Gastrocnemius medialis (tissue), 4 donors: Measurements from ENCODE around the gene PID1. TPM values are rescaled to one million over a fixed set of nuclear protein-coding genes. Genes with fewer than 3 reads are reported as not detected.

Experiments
- ATAC-seq, 2 donors: fragments of 150-250 bp; one replicate each; pipeline ENCODE4 v1.9.1; 2016
- DNase-seq, 2 donors: peaks; one replicate each; pipeline ENCODE4 v3.0.0-alpha.2; 2019
- H3K27ac ChIP-seq, 4 donors: fragments of 200-600 bp; sonication (generic); 1 replicate in 1 of 4; 2 replicates in 3 of 4; pipeline ENCODE4 v1.5.1; 2016 to 2018; ENCODE audit warnings: mild to moderate bottlenecking in 2 of 4, moderate library complexity in 1 of 4
- H3K27me3 ChIP-seq, 3 donors: fragments of 200-600 bp; sonication (generic) in 2 of 3; 1 replicate in 1 of 3; 2 replicates in 2 of 3; pipeline versions ENCODE4 v1.5.1 to v1.6.0; 2016 to 2019; ENCODE audit warnings: mild to moderate bottlenecking in 1 of 3, moderate library complexity in 1 of 3
- H3K36me3 ChIP-seq, 2 donors: fragments of 200-600 bp; sonication (generic) in 1 of 2; one replicate each; pipeline ENCODE4 v1.5.1; 2017 to 2018
- H3K4me1 ChIP-seq, 2 donors: fragments of 200-600 bp; sonication (generic) in 1 of 2; one replicate each; pipeline ENCODE4 v1.5.1; 2016 to 2017; ENCODE audit warnings: mild to moderate bottlenecking in 2 of 2
- H3K4me3 ChIP-seq, 4 donors: fragments of 200-600 bp; sonication (generic) in 3 of 4; 1 replicate in 1 of 4; 2 replicates in 3 of 4; pipeline ENCODE4 v1.5.1; 2016 to 2019; ENCODE audit warnings: mild to moderate bottlenecking in 2 of 4
- H3K9me3 ChIP-seq, 3 donors: fragments of 200-600 bp; sonication (generic) in 2 of 3; 1 replicate in 1 of 3; 2 replicates in 2 of 3; pipeline ENCODE4 v1.5.1; 2016 to 2019
- CTCF ChIP-seq, 5 experiments: fragments of 450-650 bp in 3 of 5; fragments of 200-600 bp in 2 of 5; sonication (generic) in 2 of 5; IDR thresholded peaks in 4 of 5; conservative IDR thresholded peaks in 1 of 5; 1 replicate in 4 of 5; 2 replicates in 1 of 5; pipeline ENCODE4 v1.5.1; 2016 to 2019; ENCODE audit warnings: antibody characterized with exemption in 5 of 5, mild to moderate bottlenecking in 3 of 5, moderate library complexity in 3 of 5
- POLR2A ChIP-seq, 2 donors: fragments of 450-650 bp; IDR thresholded peaks; one replicate each; pipeline ENCODE4 v1.6.1; 2017; ENCODE audit warnings: antibody characterized with exemption in 2 of 2, mild to moderate bottlenecking in 2 of 2, moderate library complexity in 2 of 2
- in situ Hi-C, 4 donors: fragments of 200-750 bp; cut with MboI; loops; one replicate each; pipeline versions ENCODE4 v1.15.0 to v1.8.0; 2017; ENCODE audit warnings: low sequenced_read_pairs in 4 of 4
- intact Hi-C: fragments of 100-400 bp; cut with DNase I; formaldehyde crosslinking; loops from one replicate; pipeline ENCODE4 v1.15.1; 2023; ENCODE audit warnings: low total_unique reads
- total RNA-seq, 4 donors: library from RNA; depleted of rRNA; stranded (reverse); fragments of >200 nt; gene quantifications; one replicate each; pipeline versions ENCODE4 v1.1.0 to v1.2.3, GENCODE V29; 2016

Gene PID1
- total RNA-seq, 4 donors from 2014 or later: 11.3 to 24.3 (median 19.5) TPM

GRCh38 chr2:229150317-229150716 lies 120.8 kb downstream of the PID1 start:
- Histone ChIP-seq H3K9me3 (no peaks in the 10 kb centered on the region), H3K27ac (no peak overlapping the region), H3K4me3 (no peak overlapping the region), H3K4me1 (no peaks in the 10 kb centered on the region), H3K27me3 (no peaks in the 10 kb centered on the region), H3K36me3 (no peaks in the 10 kb centered on the region)
- intact Hi-C loops: no loop called here
- TF ChIP-seq POLR2A (IDR thresholded peaks at IDR 0.05): no peak
- no peak for TF ChIP-seq CTCF (IDR thresholded peaks at IDR 0.05 in 4 of 5, conservative IDR thresholded peaks at IDR 0.05 in 1 of 5)
- ATAC-seq (no peak), DNase-seq (no peak)
- in situ Hi-C loops: no loop called here

GRCh38 chr2:229141424-229142025 lies 129.6 kb downstream of the PID1 start:
- Histone ChIP-seq H3K9me3 (no peaks in the 10 kb centered on the region), H3K27me3 (no peaks in the 10 kb centered on the region), H3K27ac (no peak overlapping the region), H3K36me3 (no peaks in the 10 kb centered on the region), H3K4me3 (no peak overlapping the region), H3K4me1 (no peaks in the 10 kb centered on the region)
- no peak for TF ChIP-seq CTCF (IDR thresholded peaks at IDR 0.05 in 4 of 5, conservative IDR thresholded peaks at IDR 0.05 in 1 of 5)
- no peak for TF ChIP-seq POLR2A (IDR thresholded peaks at IDR 0.05)
- DNase-seq: no peak
- ATAC-seq: no peak
- in situ Hi-C loops (loop anchor here in 1 of 4 donors (25.0 kb wide), 1 partner anchor 446 kb away; no protein-coding TSS in a partner anchor), intact Hi-C loops (no loop called here)

- H3K4me3 ChIP-seq: no peak overlapping the region
- no peaks in the 10 kb centered on the region for H3K27me3 ChIP-seq
- H3K36me3 ChIP-seq: no peaks in the 10 kb centered on the region
- intact Hi-C loops (no loop called here), in situ Hi-C loops (loop anchor here in 2 of 4 donors (10.0 to 25.0 kb wide), 2 partner anchors 137 to 450 kb away; partner anchors contain the start of gene PID1 (in 1 of the 2))
- no peaks in the 10 kb centered on the region for H3K4me1 ChIP-seq
- no peak overlapping the region for H3K27ac ChIP-seq
- TF ChIP-seq POLR2A (IDR thresholded peaks at IDR 0.05): no peak
- no peak for TF ChIP-seq CTCF (IDR thresholded peaks at IDR 0.05 in 4 of 5, conservative IDR thresholded peaks at IDR 0.05 in 1 of 5)
- ATAC-seq: no peak
- no peak for DNase-seq
- no peaks in the 10 kb centered on the region for H3K9me3 ChIP-seq
These were observed 133.4 kb downstream of the PID1 start for GRCh38 chr2:229137639-229138038.

GRCh38 chr2:229137066-229137465 lies 134.0 kb downstream of the PID1 start:
- TF ChIP-seq CTCF (IDR thresholded peaks at IDR 0.05 in 4 of 5, conservative IDR thresholded peaks at IDR 0.05 in 1 of 5) (no peak), POLR2A (IDR thresholded peaks at IDR 0.05) (no peak)
- H3K27ac ChIP-seq: no peak overlapping the region
- H3K4me3 ChIP-seq: no peak overlapping the region
- no peak for DNase-seq
- intact Hi-C loops: no loop called here
- no peak for ATAC-seq
- in situ Hi-C loops: loop anchor here in 2 of 4 donors (10.0 to 25.0 kb wide), 2 partner anchors 138 to 450 kb away; partner anchors contain the start of gene PID1 (in 1 of the 2)
- H3K27me3 ChIP-seq: no peaks in the 10 kb centered on the region
- no peaks in the 10 kb centered on the region for H3K36me3 ChIP-seq
- H3K4me1 ChIP-seq: peaks cover 0 to 4% of the 10 kb centered on the region in 2 donors
- no peaks in the 10 kb centered on the region for H3K9me3 ChIP-seq
